ENCODE results near the gene LATS2.

Gene LATS2

DNA sequence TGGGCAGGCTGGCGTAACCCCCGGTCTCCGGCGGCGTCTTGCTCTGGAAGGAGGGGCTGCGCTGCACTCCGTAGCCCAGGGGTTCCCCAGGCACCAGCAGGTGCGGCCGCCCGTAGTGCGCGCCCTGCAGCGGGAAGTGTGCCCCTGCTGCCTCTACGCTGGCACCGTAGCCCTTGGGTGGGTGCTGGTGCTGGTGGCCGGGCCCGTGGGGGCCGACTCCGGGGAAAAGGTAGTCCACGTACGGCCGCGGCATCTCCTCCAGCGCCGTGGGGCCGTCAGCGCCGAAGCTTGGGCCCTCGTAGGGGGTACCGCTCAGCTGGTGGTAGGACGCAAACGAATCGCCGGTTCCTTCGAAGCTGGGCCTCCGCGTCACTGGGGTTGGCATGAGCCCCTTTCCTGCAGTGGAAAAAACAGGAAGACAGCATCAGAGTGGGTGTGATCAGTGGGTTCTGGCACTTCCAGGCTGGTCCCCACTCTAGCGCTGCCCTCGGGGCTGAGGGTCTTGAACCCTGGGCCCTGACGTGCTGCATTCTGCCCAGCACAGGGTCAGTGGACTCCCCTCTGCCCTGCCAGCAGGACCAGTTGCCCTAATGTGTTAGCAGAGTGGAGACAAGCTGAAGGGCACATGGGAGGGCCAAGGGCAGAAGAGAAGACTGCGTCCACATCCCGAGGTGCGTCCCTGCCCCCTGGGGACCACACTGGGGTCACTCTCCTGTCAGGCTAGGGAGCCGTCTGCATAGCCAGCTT is 72.3 kb downstream of the LATS2 start:
- Histone ChIP-seq H3K9ac (ENCODE audit: low read depth, low read length, poor library complexity) (peak overlapping the region; percentile 50), H3K36me3 (replicated peaks in 1 of 2; ENCODE audit: control insufficient read depth in 2 of 2, insufficient read depth in 2 of 2, low read length in 2 of 2) (peaks cover 38 to 88% of the 10 kb centered on the region in 2 donors), H2BK120ac (ENCODE audit: low read depth, low read length) (no peak overlapping the region), H3K23ac (ENCODE audit: low read depth, low read length, poor library complexity) (no peak overlapping the region), H4K8ac (ENCODE audit: low read depth, low read length) (no peak overlapping the region), H2BK15ac (ENCODE audit: low read length) (no peak overlapping the region), H3K4me3 (ENCODE audit: low read length in 2 of 2) (no peak overlapping the region), H4K91ac (ENCODE audit: low read depth, low read length, poor library complexity) (no peak overlapping the region), H2BK5ac (ENCODE audit: low read length) (no peak overlapping the region), H3K4me2 (ENCODE audit: insufficient read depth, low read length, poor library complexity, severe bottlenecking) (no peak overlapping the region), H2BK12ac (ENCODE audit: low read length) (no peak overlapping the region), H3K27me3 (ENCODE audit: control insufficient read depth in 3 of 3, insufficient read depth in 3 of 3, low read depth in 1 of 3, low read length in 3 of 3) (no peaks in the 10 kb centered on the region), H3K18ac (ENCODE audit: low read length) (no peak overlapping the region), H3K79me1 (ENCODE audit: low read depth, low read length) (peaks cover 14% of the 10 kb centered on the region), H3K4ac (ENCODE audit: low read length) (no peak overlapping the region), H3K4me1 (ENCODE audit: control insufficient read depth in 2 of 2, insufficient read depth in 1 of 2, low read depth in 1 of 2, low read length in 2 of 2) (peaks cover 0 to 2% of the 10 kb centered on the region in 2 donors), H3K27ac (replicated peaks; ENCODE audit: low read length) (no peak overlapping the region), H3K14ac (ENCODE audit: low read length) (peak overlapping the region; percentile 21), H3K9me3 (replicated peaks in 1 of 2; ENCODE audit: control insufficient read depth in 2 of 2, insufficient read depth in 1 of 2, low read depth in 1 of 2, low read length in 2 of 2) (no peaks in the 10 kb centered on the region), H2AK5ac (ENCODE audit: low read depth, low read length) (no peak overlapping the region), H2AFZ (ENCODE audit: low read length) (no peak overlapping the region)
- WGBS, 2 donors (ENCODE audit: extremely low coverage in 2 of 2, insufficient read length in 2 of 2, insufficient replicate concordance in 1 of 2), result no CpG with 5 or more reads among the region's 44 CpGs
- DNase-seq (ENCODE audit: low spot score), result no peak

GRCh38 chr13:20988033-20988908 is 73.1 kb downstream of the LATS2 start:
- Histone ChIP-seq H3K4ac (ENCODE audit: low read length) (no peak overlapping the region), H3K9me3 (replicated peaks in 1 of 2; ENCODE audit: control insufficient read depth in 2 of 2, insufficient read depth in 1 of 2, low read depth in 1 of 2, low read length in 2 of 2) (no peaks in the 10 kb centered on the region), H3K4me3 (ENCODE audit: low read length in 2 of 2) (no peak overlapping the region), H4K8ac (ENCODE audit: low read depth, low read length) (no peak overlapping the region), H2BK120ac (ENCODE audit: low read depth, low read length) (no peak overlapping the region), H3K4me2 (ENCODE audit: insufficient read depth, low read length, poor library complexity, severe bottlenecking) (no peak overlapping the region), H2BK5ac (ENCODE audit: low read length) (no peak overlapping the region), H3K4me1 (ENCODE audit: control insufficient read depth in 2 of 2, insufficient read depth in 1 of 2, low read depth in 1 of 2, low read length in 2 of 2) (peaks cover 0 to 2% of the 10 kb centered on the region in 2 donors), H3K36me3 (replicated peaks in 1 of 2; ENCODE audit: control insufficient read depth in 2 of 2, insufficient read depth in 2 of 2, low read length in 2 of 2) (peaks cover 41 to 87% of the 10 kb centered on the region in 2 donors), H3K23ac (ENCODE audit: low read depth, low read length, poor library complexity) (no peak overlapping the region), H2BK12ac (ENCODE audit: low read length) (no peak overlapping the region), H4K91ac (ENCODE audit: low read depth, low read length, poor library complexity) (no peak overlapping the region), H2AFZ (ENCODE audit: low read length) (no peak overlapping the region), H3K18ac (ENCODE audit: low read length) (no peak overlapping the region), H3K14ac (ENCODE audit: low read length) (no peak overlapping the region), H3K9ac (ENCODE audit: low read depth, low read length, poor library complexity) (no peak overlapping the region), H3K79me1 (ENCODE audit: low read depth, low read length) (peaks cover 11% of the 10 kb centered on the region), H3K27me3 (ENCODE audit: control insufficient read depth in 3 of 3, insufficient read depth in 3 of 3, low read depth in 1 of 3, low read length in 3 of 3) (no peaks in the 10 kb centered on the region), H2BK15ac (ENCODE audit: low read length) (no peak overlapping the region), H2AK5ac (ENCODE audit: low read depth, low read length) (no peak overlapping the region), H3K27ac (replicated peaks; ENCODE audit: low read length) (no peak overlapping the region)
- no CpG with 5 or more reads among the region's 87 CpGs for WGBS, 2 donors (ENCODE audit: extremely low coverage in 2 of 2, insufficient read length in 2 of 2, insufficient replicate concordance in 1 of 2)
- no peak for DNase-seq (ENCODE audit: low spot score)

DNA sequence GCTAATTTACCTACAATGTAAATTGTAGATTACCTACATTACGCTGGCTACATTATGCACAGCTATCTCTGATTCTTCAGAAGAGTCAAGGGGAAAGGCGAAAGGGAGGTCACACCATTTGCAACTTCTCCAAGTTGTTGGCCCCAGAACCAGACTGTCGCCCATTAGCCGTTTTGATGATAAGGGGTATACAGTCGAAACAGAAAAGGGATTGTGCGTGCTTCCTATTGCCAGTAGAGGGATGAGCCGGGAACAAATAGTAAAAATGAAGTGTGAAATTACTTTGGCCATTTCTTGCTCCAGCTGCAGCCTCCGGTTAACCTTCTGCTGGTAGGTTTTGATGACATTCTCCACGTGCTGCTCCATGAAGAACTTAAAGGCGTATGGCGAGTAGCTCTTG is 73.8 kb downstream of the LATS2 start:
- no peak overlapping the region for H3K4me3 ChIP-seq (ENCODE audit: low read length in 2 of 2)
- no peak overlapping the region for H2BK5ac ChIP-seq (ENCODE audit: low read length)
- no peak overlapping the region for H4K8ac ChIP-seq (ENCODE audit: low read depth, low read length)
- H2BK15ac ChIP-seq (ENCODE audit: low read length), result no peak overlapping the region
- DNase-seq (ENCODE audit: low spot score), result no peak
- no peak overlapping the region for H3K27ac ChIP-seq (replicated peaks; ENCODE audit: low read length)
- H3K4me1 ChIP-seq (ENCODE audit: control insufficient read depth in 2 of 2, insufficient read depth in 1 of 2, low read depth in 1 of 2, low read length in 2 of 2), result peaks cover 0 to 2% of the 10 kb centered on the region in 2 donors
- H3K14ac ChIP-seq (ENCODE audit: low read length), result no peak overlapping the region
- no peak overlapping the region for H2BK12ac ChIP-seq (ENCODE audit: low read length)
- H2AFZ ChIP-seq (ENCODE audit: low read length), result no peak overlapping the region
- no peak overlapping the region for H3K4me2 ChIP-seq (ENCODE audit: insufficient read depth, low read length, poor library complexity, severe bottlenecking)
- H3K23ac ChIP-seq (ENCODE audit: low read depth, low read length, poor library complexity), result no peak overlapping the region
- no peak overlapping the region for H4K91ac ChIP-seq (ENCODE audit: low read depth, low read length, poor library complexity)
- H3K36me3 ChIP-seq (replicated peaks in 1 of 2; ENCODE audit: control insufficient read depth in 2 of 2, insufficient read depth in 2 of 2, low read length in 2 of 2), result peaks cover 45 to 92% of the 10 kb centered on the region in 2 donors
- no peaks in the 10 kb centered on the region for H3K9me3 ChIP-seq (replicated peaks in 1 of 2; ENCODE audit: control insufficient read depth in 2 of 2, insufficient read depth in 1 of 2, low read depth in 1 of 2, low read length in 2 of 2)
- no peak overlapping the region for H3K4ac ChIP-seq (ENCODE audit: low read length)
- H2BK120ac ChIP-seq (ENCODE audit: low read depth, low read length), result no peak overlapping the region
- H3K18ac ChIP-seq (ENCODE audit: low read length), result no peak overlapping the region
- no peak overlapping the region for H2AK5ac ChIP-seq (ENCODE audit: low read depth, low read length)
- no peak overlapping the region for H3K9ac ChIP-seq (ENCODE audit: low read depth, low read length, poor library complexity)
- H3K79me1 ChIP-seq (ENCODE audit: low read depth, low read length), result peaks cover 7% of the 10 kb centered on the region
- no peaks in the 10 kb centered on the region for H3K27me3 ChIP-seq (ENCODE audit: control insufficient read depth in 3 of 3, insufficient read depth in 3 of 3, low read depth in 1 of 3, low read length in 3 of 3)
- no CpG with 5 or more reads among the region's 11 CpGs for WGBS, 2 donors (ENCODE audit: extremely low coverage in 2 of 2, insufficient read length in 2 of 2, insufficient replicate concordance in 1 of 2)

DNA sequence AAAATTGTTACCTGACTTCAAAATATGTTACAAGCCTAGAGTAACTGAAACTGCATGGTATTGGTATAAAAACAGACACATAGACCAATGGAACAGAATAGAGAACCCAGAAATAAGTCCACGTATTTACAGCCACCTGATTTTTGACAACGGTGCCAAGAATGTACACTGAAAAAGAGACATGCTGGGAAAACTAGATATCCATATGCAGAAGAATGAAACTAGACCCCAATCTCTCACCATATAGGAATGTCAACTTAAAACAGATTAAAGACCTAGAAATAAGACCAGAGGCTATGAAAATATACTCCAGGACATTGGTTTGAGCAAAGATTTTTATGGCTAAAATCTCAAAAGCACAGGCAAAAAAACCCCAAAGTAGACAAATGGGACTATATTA is 76.5 kb downstream of the LATS2 start:
- no peak overlapping the region for H2AK5ac ChIP-seq (ENCODE audit: low read depth, low read length)
- no CpG with 5 or more reads among the region's 2 CpGs for WGBS, 2 donors (ENCODE audit: extremely low coverage in 2 of 2, insufficient read length in 2 of 2, insufficient replicate concordance in 1 of 2)
- no peak overlapping the region for H2BK120ac ChIP-seq (ENCODE audit: low read depth, low read length)
- H3K27me3 ChIP-seq (ENCODE audit: control insufficient read depth in 3 of 3, insufficient read depth in 3 of 3, low read depth in 1 of 3, low read length in 3 of 3), result no peaks in the 10 kb centered on the region
- H4K8ac ChIP-seq (ENCODE audit: low read depth, low read length), result no peak overlapping the region
- H3K36me3 ChIP-seq (replicated peaks in 1 of 2; ENCODE audit: control insufficient read depth in 2 of 2, insufficient read depth in 2 of 2, low read length in 2 of 2), result peaks cover 51 to 94% of the 10 kb centered on the region in 2 donors
- H3K18ac ChIP-seq (ENCODE audit: low read length), result no peak overlapping the region
- H3K4me1 ChIP-seq (ENCODE audit: control insufficient read depth in 2 of 2, insufficient read depth in 1 of 2, low read depth in 1 of 2, low read length in 2 of 2), result no peaks in the 10 kb centered on the region
- no peak overlapping the region for H3K4me2 ChIP-seq (ENCODE audit: insufficient read depth, low read length, poor library complexity, severe bottlenecking)
- H2BK5ac ChIP-seq (ENCODE audit: low read length), result no peak overlapping the region
- no peak overlapping the region for H3K14ac ChIP-seq (ENCODE audit: low read length)
- H3K4me3 ChIP-seq (ENCODE audit: low read length in 2 of 2), result no peak overlapping the region
- DNase-seq (ENCODE audit: low spot score), result no peak
- H2BK12ac ChIP-seq (ENCODE audit: low read length), result no peak overlapping the region
- H3K4ac ChIP-seq (ENCODE audit: low read length), result no peak overlapping the region
- H2BK15ac ChIP-seq (ENCODE audit: low read length), result no peak overlapping the region
- H3K9me3 ChIP-seq (replicated peaks in 1 of 2; ENCODE audit: control insufficient read depth in 2 of 2, insufficient read depth in 1 of 2, low read depth in 1 of 2, low read length in 2 of 2), result no peaks in the 10 kb centered on the region
- no peak overlapping the region for H4K91ac ChIP-seq (ENCODE audit: low read depth, low read length, poor library complexity)
- H3K79me1 ChIP-seq (ENCODE audit: low read depth, low read length), result peaks cover 3% of the 10 kb centered on the region
- no peak overlapping the region for H3K23ac ChIP-seq (ENCODE audit: low read depth, low read length, poor library complexity)
- no peak overlapping the region for H3K27ac ChIP-seq (replicated peaks; ENCODE audit: low read length)
- H3K9ac ChIP-seq (ENCODE audit: low read depth, low read length, poor library complexity), result no peak overlapping the region
- no peak overlapping the region for H2AFZ ChIP-seq (ENCODE audit: low read length)
